Gastroesophageal sphincter (tissue), 3 donors: ENCODE data around the gene PIGX.

Source experiments
- POLR2A ChIP-seq, 2 donors: fragments of 450-650 bp; IDR thresholded peaks; one replicate each; pipeline ENCODE4 v1.6.1; 2017; ENCODE audit warnings: antibody characterized with exemption in 2 of 2, mild to moderate bottlenecking in 2 of 2, moderate library complexity in 1 of 2
- TF ChIP-seq, protein P1 (sequence below), 4 experiments: fragments of 200-600 bp in 2 of 4; fragments of 450-650 bp in 2 of 4; sonication (generic) in 1 of 4; IDR thresholded peaks; one replicate each; pipeline ENCODE4 v1.5.1; 2017 to 2019; ENCODE audit warnings: antibody characterized with exemption in 4 of 4, mild to moderate bottlenecking in 2 of 4, moderate library complexity in 2 of 4

GRCh38 chr3:196695849-196696226 lies 16.3 kb upstream of the PIGX start:
- no peak for TF ChIP-seq POLR2A (IDR thresholded peaks at IDR 0.05)
- TF ChIP-seq, protein P1, sequence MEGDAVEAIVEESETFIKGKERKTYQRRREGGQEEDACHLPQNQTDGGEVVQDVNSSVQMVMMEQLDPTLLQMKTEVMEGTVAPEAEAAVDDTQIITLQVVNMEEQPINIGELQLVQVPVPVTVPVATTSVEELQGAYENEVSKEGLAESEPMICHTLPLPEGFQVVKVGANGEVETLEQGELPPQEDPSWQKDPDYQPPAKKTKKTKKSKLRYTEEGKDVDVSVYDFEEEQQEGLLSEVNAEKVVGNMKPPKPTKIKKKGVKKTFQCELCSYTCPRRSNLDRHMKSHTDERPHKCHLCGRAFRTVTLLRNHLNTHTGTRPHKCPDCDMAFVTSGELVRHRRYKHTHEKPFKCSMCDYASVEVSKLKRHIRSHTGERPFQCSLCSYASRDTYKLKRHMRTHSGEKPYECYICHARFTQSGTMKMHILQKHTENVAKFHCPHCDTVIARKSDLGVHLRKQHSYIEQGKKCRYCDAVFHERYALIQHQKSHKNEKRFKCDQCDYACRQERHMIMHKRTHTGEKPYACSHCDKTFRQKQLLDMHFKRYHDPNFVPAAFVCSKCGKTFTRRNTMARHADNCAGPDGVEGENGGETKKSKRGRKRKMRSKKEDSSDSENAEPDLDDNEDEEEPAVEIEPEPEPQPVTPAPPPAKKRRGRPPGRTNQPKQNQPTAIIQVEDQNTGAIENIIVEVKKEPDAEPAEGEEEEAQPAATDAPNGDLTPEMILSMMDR (IDR thresholded peaks at IDR 0.05): no peak
